Subcutaneous adipose tissue (tissue), 4 donors: ENCODE measurements around the gene HBE1. TPM values are rescaled to one million over a fixed set of nuclear protein-coding genes. Genes with fewer than 3 reads are reported as not detected.

ENCODE experiments used
- total RNA-seq, 4 donors: library from RNA; depleted of rRNA; stranded (reverse); fragments of >200 nt; gene quantifications; one replicate each; pipeline ENCODE4 v1.1.0, GENCODE V29; 2016
- TF ChIP-seq, protein P1 (sequence below): fragments of 450-650 bp; IDR thresholded peaks from one replicate; pipeline ENCODE4 v1.5.1; 2016; ENCODE audit warnings: low read depth, mild to moderate bottlenecking, control low read depth, antibody characterized with exemption, moderate library complexity

HBE1 gene
- total RNA-seq, 4 donors from 2014 or later: not detected

DNA sequence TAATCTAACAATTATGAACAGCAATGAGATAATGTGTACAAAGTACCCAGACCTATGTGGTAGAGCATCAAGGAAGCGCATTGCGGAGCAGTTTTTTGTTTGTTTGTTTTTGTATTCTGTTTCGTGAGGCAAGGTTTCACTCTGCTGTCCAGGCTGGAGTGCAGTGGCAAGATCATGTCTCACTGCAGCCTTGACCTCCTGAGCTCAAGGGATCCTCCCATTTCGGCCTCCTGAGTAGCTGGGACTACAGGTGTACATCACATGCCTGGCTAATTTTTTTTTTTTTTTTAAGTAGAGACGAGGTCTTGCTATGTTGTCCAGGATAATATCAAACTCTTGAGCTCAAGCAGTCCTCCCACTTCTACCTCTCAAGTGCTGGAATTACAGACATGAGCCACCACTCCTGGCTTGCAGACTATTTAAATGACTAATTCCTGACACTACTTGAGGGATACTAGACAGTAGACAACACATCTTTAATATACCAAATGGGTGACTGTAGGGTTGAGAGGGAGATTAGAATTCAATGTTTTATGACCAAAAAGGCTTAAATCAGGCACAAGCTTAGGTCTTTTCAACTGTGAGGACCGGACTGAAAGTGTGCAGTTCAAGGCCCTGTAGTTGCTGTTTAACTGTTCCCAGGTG lies 19.3 kb upstream of the HBE1 start:
- TF ChIP-seq, protein P1, sequence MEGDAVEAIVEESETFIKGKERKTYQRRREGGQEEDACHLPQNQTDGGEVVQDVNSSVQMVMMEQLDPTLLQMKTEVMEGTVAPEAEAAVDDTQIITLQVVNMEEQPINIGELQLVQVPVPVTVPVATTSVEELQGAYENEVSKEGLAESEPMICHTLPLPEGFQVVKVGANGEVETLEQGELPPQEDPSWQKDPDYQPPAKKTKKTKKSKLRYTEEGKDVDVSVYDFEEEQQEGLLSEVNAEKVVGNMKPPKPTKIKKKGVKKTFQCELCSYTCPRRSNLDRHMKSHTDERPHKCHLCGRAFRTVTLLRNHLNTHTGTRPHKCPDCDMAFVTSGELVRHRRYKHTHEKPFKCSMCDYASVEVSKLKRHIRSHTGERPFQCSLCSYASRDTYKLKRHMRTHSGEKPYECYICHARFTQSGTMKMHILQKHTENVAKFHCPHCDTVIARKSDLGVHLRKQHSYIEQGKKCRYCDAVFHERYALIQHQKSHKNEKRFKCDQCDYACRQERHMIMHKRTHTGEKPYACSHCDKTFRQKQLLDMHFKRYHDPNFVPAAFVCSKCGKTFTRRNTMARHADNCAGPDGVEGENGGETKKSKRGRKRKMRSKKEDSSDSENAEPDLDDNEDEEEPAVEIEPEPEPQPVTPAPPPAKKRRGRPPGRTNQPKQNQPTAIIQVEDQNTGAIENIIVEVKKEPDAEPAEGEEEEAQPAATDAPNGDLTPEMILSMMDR: no peak

DNA sequence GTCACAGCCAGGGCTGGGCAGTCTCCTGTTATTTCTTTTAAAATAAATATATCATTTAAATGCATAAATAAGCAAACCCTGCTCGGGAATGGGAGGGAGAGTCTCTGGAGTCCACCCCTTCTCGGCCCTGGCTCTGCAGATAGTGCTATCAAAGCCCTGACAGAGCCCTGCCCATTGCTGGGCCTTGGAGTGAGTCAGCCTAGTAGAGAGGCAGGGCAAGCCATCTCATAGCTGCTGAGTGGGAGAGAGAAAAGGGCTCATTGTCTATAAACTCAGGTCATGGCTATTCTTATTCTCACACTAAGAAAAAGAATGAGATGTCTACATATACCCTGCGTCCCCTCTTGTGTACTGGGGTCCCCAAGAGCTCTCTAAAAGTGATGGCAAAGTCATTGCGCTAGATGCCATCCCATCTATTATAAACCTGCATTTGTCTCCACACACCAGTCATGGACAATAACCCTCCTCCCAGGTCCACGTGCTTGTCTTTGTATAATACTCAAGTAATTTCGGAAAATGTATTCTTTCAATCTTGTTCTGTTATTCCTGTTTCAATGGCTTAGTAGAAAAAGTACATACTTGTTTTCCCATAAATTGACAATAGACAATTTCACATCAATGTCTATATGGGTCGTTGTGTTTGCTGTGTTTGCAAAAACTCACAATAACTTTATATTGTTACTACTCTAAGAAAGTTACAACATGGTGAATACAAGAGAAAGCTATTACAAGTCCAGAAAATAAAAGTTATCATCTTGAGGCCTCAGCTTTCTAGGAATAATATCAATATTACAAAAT lies 18.6 kb upstream of the HBE1 start:
- TF ChIP-seq, protein P1: no peak

DNA sequence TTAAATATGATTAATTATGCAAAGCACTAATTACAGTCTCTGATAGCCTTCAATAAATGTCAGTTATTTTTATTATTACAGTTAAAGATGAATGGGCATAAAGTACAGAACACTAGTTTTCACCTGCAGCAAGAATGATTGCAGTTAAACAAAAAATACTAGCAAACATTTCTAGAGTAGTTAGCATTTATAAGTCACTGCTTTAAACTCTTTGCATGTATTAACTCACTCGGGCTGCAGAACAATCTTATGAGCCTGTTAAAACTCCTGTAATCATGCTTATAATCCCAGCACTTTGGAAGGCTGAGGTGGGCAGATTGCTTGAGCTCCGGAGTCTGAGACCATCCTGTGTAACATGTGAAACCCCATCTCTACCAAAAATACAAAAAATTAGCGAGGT lies 17.2 kb upstream of the HBE1 start:
- TF ChIP-seq, protein P1: no peak

DNA sequence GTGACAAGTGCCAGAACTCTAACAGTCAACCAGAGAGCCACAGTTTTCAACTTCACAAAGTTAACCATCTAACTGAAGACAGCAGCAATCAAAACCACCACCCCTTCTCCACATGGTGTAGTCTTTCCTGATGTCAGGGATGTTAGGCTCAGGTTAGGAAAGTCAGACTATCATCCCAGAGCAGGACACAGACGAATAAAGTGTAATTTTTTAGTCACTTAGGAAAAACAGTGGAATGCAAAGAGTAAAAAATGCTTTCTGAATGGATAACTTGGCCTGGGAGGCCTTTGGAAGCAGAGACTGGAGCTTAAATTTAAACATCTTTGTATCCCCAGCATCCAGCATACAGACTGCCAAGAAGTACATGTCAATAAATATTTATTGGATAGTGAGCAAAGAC lies 16.6 kb upstream of the HBE1 start:
- TF ChIP-seq, protein P1: no peak

DNA sequence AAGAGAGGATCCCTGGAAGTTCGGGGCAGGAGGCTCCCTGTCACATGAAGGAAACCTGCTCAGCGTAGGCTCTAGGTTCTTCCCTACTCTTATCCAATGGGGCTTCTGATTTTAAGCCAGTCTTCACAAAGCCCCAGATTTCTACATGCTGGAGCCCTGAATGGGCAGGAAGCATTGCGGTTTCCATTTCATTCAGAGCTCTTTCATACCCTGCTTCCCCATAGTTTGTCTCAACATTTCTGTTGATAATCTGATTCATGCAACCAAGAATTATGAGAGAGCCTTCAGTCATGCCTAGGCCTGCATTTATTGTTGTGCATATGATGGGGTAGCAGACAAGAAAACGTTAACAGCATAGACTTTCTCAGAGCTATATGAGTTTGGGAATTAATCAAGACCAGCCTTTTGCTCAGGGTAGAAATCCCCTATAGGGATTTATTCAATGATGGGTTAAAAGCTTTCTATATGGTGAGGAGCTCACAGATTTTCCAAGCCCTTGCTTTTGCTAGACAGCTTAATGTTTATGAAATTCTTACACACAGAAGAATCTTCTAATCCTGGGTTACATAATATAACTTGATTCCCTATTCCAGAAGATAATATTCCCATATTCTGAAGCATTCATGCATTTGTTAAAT lies 16.1 kb upstream of the HBE1 start:
- TF ChIP-seq, protein P1: no peak

DNA sequence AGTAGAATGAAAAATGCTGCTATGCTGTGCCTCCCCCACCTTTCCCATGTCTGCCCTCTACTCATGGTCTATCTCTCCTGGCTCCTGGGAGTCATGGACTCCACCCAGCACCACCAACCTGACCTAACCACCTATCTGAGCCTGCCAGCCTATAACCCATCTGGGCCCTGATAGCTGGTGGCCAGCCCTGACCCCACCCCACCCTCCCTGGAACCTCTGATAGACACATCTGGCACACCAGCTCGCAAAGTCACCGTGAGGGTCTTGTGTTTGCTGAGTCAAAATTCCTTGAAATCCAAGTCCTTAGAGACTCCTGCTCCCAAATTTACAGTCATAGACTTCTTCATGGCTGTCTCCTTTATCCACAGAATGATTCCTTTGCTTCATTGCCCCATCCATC lies 14.9 kb upstream of the HBE1 start:
- TF ChIP-seq, protein P1: no peak

DNA sequence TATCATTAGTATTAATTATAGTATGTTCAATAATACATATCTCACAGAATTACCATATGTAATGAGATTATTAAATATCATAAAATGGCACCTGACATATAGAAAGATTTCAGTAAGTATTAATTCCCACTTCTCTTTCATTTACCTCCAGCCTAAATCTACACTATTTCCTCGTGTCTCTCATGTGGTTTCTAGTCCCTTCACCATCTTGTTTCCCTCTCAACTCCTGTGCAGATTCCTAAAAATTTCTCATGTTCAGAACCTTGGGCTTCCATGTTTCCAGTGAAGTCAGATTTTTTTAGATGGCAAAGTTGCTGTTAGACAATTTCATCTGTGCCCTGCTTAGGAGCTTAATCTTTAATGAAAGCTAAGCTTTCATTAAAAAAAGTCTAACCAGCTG lies 14.1 kb upstream of the HBE1 start:
- TF ChIP-seq, protein P1: no peak
